ENCODE results near the gene ACKR2.
"Not testable (repeated sequence)": the region's sequence is repeated elsewhere in the genome, so short reads cannot be mapped to it uniquely, and the experiment has no call there.

DNA sequence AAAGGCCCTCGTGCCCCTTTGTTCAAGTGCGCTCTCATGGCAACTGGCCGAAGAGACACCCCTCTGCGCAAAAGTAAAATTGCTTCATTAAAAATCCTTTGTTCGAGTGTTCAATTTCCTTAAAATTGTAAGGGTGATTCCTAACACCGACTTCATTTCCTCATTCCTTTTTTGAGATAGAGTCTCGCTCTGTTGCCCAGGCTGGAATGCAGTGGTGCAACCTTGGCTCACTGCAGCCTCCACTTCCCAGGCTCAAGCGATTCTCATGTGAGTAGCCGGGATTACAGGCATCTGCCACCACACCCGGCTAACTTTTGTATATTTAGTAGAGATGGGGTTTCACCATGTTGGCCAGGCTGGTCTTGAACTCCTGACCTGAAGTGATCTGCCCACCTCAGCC, 1.5 kb downstream of the ACKR2 start:
- TF ChIP-seq CTCF (optimal IDR thresholded peaks at IDR 0.05 in 1 of 3, IDR thresholded peaks at IDR 0.05 in 1 of 3, conservative IDR thresholded peaks at IDR 0.05 in 1 of 3; ENCODE audit: extremely low read depth in 1 of 3, insufficient read depth in 2 of 3, low read length in 3 of 3); EZH2 (IDR thresholded peaks at IDR 0.05; ENCODE audit: low read length): not testable (repeated sequence)

Data from keratinocyte (primary cell).